ENCODE measurements around the gene ARGLU1.

The ARGLU1 gene

DNA sequence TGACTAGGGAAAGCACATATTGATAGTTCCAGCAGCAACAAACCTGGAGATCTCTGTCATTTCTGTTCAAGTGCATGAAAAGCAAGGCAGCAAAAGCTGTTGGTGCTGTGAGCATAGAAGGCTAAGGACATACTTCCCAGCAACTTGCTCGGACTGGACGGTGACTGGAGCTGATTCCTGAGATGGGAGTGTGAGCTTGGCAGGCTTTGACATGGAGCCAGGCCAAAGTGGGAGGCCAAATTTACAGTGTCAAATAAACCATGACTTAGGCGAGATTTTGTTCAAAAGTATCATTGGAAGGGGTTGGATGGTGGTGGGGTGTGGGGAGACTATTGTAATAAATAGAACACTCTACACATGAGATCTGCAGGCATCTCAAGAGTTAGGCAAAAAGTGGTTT, 5.9 kb upstream of the ARGLU1 start:
- no peak overlapping the region for H3K27ac ChIP-seq
- TF ChIP-seq POLR2AphosphoS5 (IDR thresholded peaks at IDR 0.05; ENCODE audit: borderline replicate concordance, low read depth, low read length): no peak
- TF ChIP-seq EZH2 (IDR thresholded peaks at IDR 0.05): no peak
- TF ChIP-seq FOXP2 (optimal IDR thresholded peaks at IDR 0.05; ENCODE audit: control extremely low read depth, extremely low read length, insufficient read depth): no peak
- no peaks in the 10 kb centered on the region for H3K36me3 ChIP-seq (ENCODE audit: insufficient read depth, low read length)
- no peak for DNase-seq (ENCODE audit: low read depth, low spot score)
- H3K9me3 ChIP-seq (ENCODE audit: low read depth, low read length): no peaks in the 10 kb centered on the region
- H3K4me3 ChIP-seq: no peak overlapping the region
- no peak overlapping the region for H3K9ac ChIP-seq (ENCODE audit: insufficient read length)

DNA sequence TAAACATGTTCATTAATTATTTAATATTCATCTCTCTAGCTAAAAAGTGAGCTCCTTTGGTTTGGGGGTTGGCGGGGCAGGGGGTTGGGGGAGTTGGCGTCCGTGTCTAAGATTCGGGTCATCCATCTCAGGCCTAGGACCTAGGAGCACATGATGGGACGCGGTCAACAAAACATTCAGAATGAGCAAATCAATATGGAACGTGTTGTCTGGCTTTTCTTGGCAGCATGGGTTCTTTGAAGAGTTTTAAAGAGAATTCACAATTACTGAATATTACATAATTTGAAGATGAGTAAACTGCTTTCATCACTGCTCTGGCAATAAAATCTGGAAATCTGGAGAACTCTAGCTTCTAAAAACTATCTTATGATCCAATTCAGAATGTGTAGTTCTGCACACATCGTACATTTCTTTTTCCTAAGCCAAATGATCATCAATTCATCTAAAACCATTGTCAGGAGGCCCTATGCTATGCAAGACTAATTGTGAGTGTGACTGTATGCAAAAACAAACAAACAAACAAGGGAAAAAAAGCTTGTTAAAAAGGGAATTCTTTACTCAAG, 5.4 kb upstream of the ARGLU1 start:
- Histone ChIP-seq H3K36me3 (ENCODE audit: insufficient read depth, low read length) (no peaks in the 10 kb centered on the region), H3K4me3 (no peak overlapping the region), H3K9ac (ENCODE audit: insufficient read length) (no peak overlapping the region), H3K27ac (no peak overlapping the region), H3K9me3 (ENCODE audit: low read depth, low read length) (no peaks in the 10 kb centered on the region)
- TF ChIP-seq FOXP2 (optimal IDR thresholded peaks at IDR 0.05; ENCODE audit: control extremely low read depth, extremely low read length, insufficient read depth) (no peak), POLR2AphosphoS5 (IDR thresholded peaks at IDR 0.05; ENCODE audit: borderline replicate concordance, low read depth, low read length) (no peak), EZH2 (IDR thresholded peaks at IDR 0.05) (no peak)
- no peak for DNase-seq (ENCODE audit: low read depth, low spot score)

DNA sequence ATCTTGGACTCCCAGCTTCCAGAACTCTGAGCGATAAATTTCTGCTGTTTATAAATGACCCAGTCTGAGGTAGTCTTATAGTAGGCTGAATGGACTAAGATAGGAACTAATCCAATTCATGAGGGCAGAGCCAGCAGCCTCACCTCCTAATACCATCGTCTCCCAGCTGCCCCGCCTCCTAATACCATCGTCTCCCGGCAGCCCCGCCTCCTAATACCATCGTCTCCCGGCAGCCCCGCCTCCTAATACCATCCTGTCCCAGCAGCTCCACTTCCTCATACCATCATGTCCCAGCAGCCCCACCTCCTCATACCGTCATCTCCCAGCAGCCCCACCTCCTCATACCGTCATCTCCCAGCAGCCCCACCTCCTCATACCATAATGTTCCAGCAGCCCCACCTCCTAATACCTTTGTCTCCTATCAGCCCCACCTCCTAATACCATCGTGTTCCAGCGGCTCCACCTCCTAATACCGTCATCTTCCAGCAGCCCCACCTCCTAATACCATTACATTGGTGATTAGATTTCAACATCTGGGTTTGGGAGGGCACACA, 2.4 kb upstream of the ARGLU1 start:
- Histone ChIP-seq H3K36me3 (ENCODE audit: insufficient read depth, low read length) (peaks cover 2% of the 10 kb centered on the region; the same call in 1 of the 2 replicates), H3K4me3 (no peak overlapping the region), H3K9me3 (ENCODE audit: low read depth, low read length) (no peaks in the 10 kb centered on the region), H3K27ac (no peak overlapping the region), H3K9ac (ENCODE audit: insufficient read length) (no peak overlapping the region)
- no peak for DNase-seq (ENCODE audit: low read depth, low spot score)
- TF ChIP-seq FOXP2 (optimal IDR thresholded peaks at IDR 0.05; ENCODE audit: control extremely low read depth, extremely low read length, insufficient read depth) (no peak), POLR2AphosphoS5 (IDR thresholded peaks at IDR 0.05; ENCODE audit: borderline replicate concordance, low read depth, low read length) (no peak), EZH2 (IDR thresholded peaks at IDR 0.05) (no peak)

GRCh38 chr13:106569233-106570095, 1.5 kb upstream of the ARGLU1 start:
- no peak overlapping the region for H3K27ac ChIP-seq
- H3K9ac ChIP-seq (ENCODE audit: insufficient read length): no peak overlapping the region
- no peak for TF ChIP-seq EZH2 (IDR thresholded peaks at IDR 0.05)
- TF ChIP-seq POLR2AphosphoS5 (IDR thresholded peaks at IDR 0.05; ENCODE audit: borderline replicate concordance, low read depth, low read length): no peak
- no peak for TF ChIP-seq FOXP2 (optimal IDR thresholded peaks at IDR 0.05; ENCODE audit: control extremely low read depth, extremely low read length, insufficient read depth)
- H3K36me3 ChIP-seq (ENCODE audit: insufficient read depth, low read length): peaks cover 2% of the 10 kb centered on the region; the same call in 1 of the 2 replicates
- DNase-seq (ENCODE audit: low read depth, low spot score): no peak
- no peaks in the 10 kb centered on the region for H3K9me3 ChIP-seq (ENCODE audit: low read depth, low read length)
- no peak overlapping the region for H3K4me3 ChIP-seq

GRCh38 chr13:106568299-106569003, 514 bp upstream of the ARGLU1 start:
- Histone ChIP-seq H3K9ac (ENCODE audit: insufficient read length) (peak overlapping the region; percentile 99), H3K9me3 (ENCODE audit: low read depth, low read length) (no peaks in the 10 kb centered on the region), H3K36me3 (ENCODE audit: insufficient read depth, low read length) (peaks cover 2% of the 10 kb centered on the region; the same call in 1 of the 2 replicates), H3K4me3 (peak overlapping the region; percentile 98), H3K27ac (no peak overlapping the region)
- DNase-seq (ENCODE audit: low read depth, low spot score): no peak
- TF ChIP-seq EZH2 (IDR thresholded peaks at IDR 0.05) (no peak), POLR2AphosphoS5 (IDR thresholded peaks at IDR 0.05; ENCODE audit: borderline replicate concordance, low read depth, low read length) (no peak), FOXP2 (optimal IDR thresholded peaks at IDR 0.05; ENCODE audit: control extremely low read depth, extremely low read length, insufficient read depth) (no peak)

GRCh38 chr13:106566641-106567473, 1.1 kb downstream of the ARGLU1 start:
- no peaks in the 10 kb centered on the region for H3K9me3 ChIP-seq (ENCODE audit: low read depth, low read length)
- H3K36me3 ChIP-seq (ENCODE audit: insufficient read depth, low read length): peaks cover 5% of the 10 kb centered on the region
- peak overlapping the region; percentile 98 for H3K4me3 ChIP-seq
- no peak overlapping the region for H3K27ac ChIP-seq
- TF ChIP-seq FOXP2 (optimal IDR thresholded peaks at IDR 0.05; ENCODE audit: control extremely low read depth, extremely low read length, insufficient read depth) (no peak), EZH2 (IDR thresholded peaks at IDR 0.05) (no peak), POLR2AphosphoS5 (IDR thresholded peaks at IDR 0.05; ENCODE audit: borderline replicate concordance, low read depth, low read length) (no peak)
- no peak for DNase-seq (ENCODE audit: low read depth, low spot score)
- H3K9ac ChIP-seq (ENCODE audit: insufficient read length): peak overlapping the region; percentile 99

GRCh38 chr13:106565127-106565775, 2.7 kb downstream of the ARGLU1 start:
- Histone ChIP-seq H3K9ac (ENCODE audit: insufficient read length) (no peak overlapping the region), H3K36me3 (ENCODE audit: insufficient read depth, low read length) (peaks cover 5% of the 10 kb centered on the region), H3K9me3 (ENCODE audit: low read depth, low read length) (no peaks in the 10 kb centered on the region), H3K4me3 (peak overlapping the region; percentile 98), H3K27ac (no peak overlapping the region)
- no peak for TF ChIP-seq POLR2AphosphoS5 (IDR thresholded peaks at IDR 0.05; ENCODE audit: borderline replicate concordance, low read depth, low read length)
- no peak for TF ChIP-seq EZH2 (IDR thresholded peaks at IDR 0.05)
- TF ChIP-seq FOXP2 (optimal IDR thresholded peaks at IDR 0.05; ENCODE audit: control extremely low read depth, extremely low read length, insufficient read depth): no peak
- DNase-seq (ENCODE audit: low read depth, low spot score): no peak

All from SK-N-MC (cell line).